Measurements from ENCODE around the gene MICAL2.
A peak's percentile ranks its signal among the peaks of the same experiment; 100 is the strongest.
"Not testable (repeated sequence)": the region's sequence is repeated elsewhere in the genome, so short reads cannot be mapped to it uniquely, and the experiment has no call there.

Gene MICAL2

DNA sequence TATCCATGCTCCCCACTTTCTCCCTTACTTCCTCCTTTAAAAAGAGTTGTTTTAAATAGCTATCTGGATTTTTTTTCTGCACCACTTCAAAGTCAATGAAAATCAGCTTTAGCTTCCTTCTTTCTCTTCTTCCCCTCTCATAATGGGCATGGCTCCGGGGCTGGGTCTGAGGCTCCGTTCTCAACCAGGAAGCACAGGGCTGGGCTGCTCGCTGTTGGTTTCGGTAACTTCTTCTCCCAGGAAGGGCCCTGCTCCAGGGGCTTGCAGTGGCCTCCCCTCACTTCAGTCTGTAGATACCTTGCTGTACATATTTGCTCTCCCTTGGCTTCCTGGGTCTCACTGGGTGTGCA is 23.8 kb downstream of the MICAL2 start:
- peak; percentile 57 for DNase-seq (ENCODE audit: low spot score)

DNA sequence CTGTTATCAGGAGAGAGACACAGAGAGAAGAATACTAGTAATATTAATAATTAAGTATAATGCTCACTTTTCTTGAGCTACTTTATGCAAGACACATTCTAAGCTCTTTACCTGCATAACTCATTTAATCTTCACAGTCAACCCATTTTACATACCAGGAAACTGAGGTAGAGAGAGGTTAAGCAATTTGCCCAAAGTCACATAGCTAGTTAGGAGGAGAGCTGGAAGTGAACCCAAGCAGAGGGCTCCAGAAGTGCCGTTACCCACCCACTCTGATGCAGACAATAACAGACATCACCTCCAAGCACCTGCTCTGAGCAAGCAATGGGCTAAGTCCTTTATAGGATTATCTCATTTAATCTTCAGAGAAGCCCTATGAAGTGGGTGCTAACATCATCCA is 24.8 kb downstream of the MICAL2 start:
- DNase-seq (ENCODE audit: low spot score) = no peak

DNA sequence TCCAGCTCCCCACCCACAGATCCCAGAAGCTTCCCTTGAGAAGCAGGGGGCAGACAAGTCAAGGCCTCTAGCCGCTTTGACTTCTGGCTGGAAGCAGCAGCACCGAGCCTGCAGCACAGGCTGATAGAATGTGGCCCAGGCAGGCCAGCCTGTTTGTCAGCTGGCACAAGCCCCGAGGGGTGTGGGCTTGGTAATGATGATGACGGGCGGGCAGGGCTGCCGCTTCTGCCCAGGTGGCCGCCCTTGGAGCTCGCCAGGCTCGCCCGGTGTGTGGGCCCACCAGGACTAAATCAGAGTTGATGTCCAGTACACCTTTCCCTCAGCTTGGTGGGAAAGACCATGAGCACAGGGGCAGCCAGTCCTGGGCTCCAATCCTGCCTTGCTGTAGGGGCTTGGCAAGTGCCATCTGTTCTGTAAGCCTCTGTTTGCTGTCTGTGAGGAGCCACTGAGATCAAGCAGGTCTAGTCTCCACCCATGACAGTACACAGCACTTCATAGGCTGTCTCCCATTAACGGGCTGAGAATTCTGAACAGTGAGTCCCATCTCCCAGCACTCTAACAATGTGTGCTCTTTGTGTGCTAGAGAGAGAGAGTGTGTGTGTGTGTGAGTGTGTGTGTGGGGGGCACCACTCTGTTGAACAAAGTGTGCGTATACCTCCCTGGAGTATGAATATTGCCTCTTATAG is 26.8 kb downstream of the MICAL2 start:
- DNase-seq (ENCODE audit: low spot score) = peak; percentile 67

DNA sequence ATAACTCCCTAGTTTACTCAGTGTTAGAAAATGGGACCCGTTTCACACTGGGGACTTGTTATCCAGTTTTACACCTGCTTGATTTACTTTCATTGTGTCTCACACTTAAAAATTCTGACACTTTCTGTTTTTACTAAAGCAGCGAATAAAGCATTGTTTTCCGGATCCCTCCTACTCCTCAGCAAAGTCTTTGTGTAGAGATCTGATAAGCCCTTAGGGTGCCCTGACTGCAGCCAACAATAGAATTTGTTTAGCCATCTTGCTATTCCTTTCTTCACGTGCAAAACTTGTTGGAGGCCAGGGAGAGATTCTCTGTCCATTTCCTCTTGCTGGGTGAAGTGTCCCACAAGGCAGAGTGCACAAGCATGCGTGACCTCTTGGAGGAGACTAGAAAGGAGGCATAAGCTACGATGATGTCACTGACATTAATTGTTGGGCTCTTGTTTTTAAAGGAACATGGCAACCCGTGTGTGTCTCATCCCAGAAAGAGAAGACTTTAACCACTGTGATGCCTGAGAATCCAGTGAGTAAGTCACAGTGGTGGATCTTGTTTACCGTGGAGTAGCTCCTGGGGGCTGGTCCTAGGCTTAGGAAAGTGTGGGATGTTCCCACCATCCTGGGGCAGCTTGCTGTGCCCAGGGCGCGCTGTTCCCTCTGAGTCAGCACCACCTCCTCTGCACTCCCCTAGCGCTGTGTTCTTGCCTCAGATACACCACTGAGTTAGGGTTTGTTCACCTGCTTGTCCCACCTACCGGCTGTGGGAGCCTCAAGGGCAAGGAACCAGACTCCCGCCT is 27.7 kb downstream of the MICAL2 start:
- DNase-seq (ENCODE audit: low spot score) = peak; percentile 58

DNA sequence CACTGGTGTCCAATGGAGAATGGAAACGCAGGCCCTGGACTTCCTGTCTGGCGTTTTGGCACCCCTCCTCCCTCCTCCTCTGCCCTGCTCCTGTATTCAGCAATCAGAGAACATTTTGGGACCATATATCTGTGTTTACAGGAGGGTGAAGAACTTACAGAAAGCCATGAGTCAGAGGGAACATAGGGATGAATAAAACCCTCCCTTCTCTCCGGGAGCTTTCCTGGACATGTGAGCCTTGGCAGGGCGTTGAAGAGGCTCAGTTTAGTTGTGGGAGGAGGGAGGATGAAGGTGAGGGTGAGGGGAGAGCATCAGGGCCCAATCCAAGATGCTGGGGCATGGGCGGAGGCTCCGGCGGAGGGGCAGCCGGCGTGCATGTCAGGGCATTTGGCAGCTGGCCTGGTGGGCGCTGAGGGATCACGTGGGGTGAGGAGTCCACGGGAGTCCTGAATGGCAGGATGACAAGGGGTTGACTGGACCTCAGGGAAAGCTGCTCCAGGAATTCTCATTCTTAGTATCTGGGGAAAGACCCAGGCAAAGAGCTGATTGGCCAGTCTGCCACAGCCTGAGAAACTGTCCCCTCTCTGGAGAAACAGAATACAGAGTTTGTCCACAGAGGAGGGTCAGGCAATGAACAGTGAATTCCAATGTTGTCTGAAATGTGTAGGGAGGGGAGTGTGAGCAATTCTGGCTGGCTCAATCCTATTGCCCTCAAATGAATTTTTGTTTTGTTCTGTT is 28.9 kb downstream of the MICAL2 start:
- DNase-seq (ENCODE audit: low spot score) = peak; percentile 57

DNA sequence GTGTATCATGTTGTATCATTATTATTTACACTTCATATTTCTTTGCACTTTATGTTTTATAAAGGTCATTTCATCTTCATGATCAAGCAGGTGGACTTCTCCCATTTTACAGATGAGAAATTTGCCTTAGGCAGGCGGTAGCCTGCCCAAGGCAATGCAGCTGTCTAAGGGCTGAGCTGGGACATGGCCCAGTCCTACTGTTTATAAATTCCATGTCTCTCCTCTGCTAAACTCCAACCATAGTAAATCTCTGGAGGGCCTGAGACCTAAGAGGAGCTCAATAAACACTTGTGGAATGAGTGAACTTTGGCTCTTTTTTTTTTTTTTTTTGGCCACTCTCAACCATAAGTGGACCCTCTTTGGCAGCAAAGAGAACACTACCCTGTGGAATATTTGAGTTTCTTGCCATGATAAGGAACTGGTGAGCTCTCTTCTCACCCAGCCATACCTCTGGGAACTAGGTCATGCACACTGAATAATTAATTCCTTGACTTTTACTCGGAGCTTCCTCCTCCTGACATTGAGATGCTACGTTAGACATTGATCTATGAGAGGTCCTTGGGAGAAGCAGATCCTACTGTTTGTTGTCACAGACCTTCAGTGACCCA is 29.9 kb downstream of the MICAL2 start:
- DNase-seq (ENCODE audit: low spot score) = no peak

DNA sequence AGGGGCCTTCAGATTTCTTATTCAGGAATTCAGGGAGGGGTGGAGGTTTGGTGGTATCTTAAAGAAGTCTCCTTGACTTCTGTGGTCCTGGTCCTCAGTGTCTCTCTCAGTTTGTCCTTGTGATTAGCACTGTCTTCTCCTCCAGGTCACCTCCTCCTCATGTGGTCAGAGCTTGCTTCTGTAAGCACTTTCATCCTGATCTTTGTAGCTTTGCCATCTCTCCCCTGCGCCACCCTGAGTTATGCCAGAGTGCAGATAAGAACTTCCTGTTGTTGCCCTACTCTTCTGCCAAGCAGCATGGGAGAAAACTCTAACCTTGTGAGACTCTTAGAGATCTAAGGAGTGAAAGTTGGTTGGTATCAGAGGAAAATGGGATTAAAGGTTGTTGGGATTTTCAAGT is 30.9 kb downstream of the MICAL2 start:
- no peak for DNase-seq (ENCODE audit: low spot score)

DNA sequence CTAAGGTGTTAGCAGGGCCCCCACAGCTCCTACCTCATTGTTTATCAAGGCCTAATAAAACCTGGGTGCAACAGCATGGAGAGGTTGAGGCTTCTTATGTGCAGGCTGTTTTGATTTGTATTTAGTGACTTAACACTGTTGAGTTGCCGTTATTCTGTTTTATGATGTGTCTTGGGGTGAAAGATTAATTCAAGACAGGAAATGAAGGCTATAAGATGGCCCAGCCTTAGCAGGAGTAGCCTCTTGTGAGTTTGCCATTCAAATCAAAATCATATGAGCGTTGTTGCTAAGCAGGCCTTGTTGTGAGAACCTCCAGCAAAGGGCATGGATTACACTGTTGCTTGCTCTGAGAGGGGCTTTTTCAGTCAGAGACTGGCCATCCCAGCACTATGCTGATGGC is 31.8 kb downstream of the MICAL2 start:
- DNase-seq (ENCODE audit: low spot score) = no peak

DNA sequence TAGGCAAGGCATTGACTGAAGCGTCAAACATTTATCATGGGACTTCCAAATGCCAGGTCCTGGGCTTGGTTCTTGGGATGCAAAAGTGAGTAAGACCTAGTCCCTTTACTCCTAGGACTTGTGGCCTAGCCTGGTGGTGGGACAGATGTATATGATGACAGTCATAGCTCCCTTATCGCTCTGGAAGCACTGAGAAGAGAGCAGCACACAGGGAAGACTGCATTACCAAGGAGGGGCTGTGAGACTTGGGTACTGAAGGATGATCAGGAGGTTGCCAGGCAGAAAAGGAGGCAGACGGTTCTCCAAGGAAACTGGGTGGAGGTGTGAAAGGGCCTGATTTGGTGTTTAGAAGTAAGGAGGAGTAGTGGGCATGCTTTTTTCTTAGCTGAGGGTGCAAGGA is 32.5 kb downstream of the MICAL2 start:
- DNase-seq (ENCODE audit: low spot score) = no peak

DNA sequence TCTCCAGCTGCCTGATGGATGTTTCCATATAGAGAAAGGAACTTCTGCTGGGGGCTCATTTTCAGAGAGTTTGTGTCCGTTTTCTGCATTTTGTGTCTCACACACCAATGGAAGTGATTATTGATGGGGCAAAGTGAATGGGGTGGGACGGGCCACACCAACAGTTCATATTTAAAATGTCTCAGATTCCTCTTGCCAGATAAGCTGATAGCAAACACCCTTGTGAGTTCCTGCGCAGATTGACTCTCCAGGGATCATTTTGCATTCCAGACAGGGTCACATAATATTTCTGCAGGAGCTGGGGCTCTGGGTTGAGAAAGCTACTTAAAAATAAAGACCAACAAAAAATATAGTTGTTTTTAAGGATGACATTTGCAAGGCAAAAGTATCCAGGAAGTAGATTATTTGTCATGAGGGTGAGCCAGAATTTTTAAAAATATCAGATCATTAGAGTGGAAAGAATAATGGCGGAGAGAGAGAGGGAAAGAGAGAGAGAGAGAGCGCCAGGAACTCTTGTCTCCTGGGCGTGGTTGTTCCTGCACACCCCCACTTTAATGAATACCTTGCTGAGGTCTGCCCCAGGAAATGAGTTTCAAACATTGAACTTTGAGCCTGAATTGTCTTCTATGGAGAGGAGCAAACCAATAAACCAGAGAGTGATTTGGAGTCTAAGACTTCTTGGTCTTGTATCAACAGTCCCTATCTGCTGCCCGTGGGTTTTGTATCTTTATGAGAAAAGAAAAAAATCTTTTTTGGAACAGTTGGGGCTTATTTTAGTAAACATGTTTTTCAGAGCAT is 33.3 kb downstream of the MICAL2 start:
- no peak for DNase-seq (ENCODE audit: low spot score)

DNA sequence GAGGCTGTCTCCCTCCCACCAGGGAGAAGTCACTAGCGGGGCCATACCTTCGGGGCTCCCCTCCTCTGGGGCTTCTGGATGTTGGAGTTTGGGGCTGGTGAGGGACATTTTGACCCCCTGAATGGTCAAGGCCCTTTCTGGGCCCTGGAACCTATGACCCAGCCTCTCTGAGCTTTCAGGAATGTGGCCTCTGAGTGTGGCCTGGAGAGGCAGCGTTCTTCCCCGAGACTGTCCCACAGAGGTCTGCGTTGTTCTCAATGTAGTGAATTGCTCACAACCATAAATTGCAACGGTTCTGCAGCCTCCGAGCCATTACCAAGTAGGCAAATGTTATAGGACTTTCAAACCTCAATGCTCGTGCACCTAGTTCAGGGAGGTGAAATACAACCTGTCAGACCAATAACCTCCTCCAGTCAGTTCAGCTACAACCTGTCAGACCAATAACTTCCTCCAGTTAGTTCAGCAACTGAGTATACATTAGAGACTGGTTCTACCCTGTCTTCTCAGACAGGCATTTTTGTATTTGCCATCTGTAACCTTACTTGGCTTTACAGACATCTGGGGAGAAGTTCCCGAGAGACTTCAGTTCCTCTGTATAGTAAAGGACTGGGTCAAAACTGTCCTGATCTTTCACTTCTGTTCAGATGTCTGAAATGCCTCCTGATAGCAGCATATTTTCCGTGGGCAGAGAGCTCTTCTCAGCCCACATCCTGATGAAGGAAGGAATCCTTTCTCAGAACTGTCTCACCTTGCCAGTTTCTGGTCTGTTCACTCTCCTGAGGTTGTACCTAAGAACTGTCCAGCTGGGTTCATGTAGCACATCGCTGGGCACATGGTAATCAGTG is 34.2 kb downstream of the MICAL2 start:
- DNase-seq (ENCODE audit: low spot score) = no peak

DNA sequence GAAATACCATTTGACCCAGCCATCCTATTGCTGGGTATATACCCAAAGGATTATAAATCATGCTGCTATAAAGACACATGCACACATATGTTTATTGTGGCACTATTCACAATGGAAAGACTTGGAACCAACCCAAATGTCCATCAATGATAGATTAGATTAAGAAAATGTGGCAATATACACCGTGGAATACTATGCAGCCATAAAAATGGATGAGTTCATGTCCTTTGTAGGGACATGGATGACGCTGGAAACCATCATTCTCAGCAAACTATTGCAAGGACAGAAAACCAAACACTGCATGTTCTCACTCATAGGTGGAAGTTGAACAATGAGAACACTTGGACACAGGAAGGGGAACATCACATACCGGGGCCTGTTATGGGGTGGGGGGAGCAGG is 36.3 kb downstream of the MICAL2 start:
- DNase-seq (ENCODE audit: low spot score) = not testable (repeated sequence)

DNA sequence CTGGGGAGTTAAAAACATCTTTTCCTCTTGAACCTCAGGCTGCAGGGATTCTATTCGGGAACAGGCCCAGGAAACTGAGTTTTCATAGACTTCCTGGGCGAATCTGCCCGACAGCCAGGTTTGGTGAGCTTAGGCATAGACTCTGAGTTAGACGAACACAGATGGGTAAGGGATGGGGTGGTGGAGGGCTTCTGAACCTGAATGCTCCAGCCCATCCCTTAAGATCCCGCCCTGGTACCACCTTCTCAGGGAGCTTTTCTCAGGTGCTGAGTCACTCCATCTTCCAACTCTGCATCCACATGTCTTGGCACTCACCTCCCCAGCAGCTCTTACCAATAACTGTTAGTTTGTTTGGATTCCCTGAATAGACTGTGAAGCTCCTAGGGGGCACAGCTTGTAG is 37.4 kb downstream of the MICAL2 start:
- DNase-seq (ENCODE audit: low spot score) = no peak

DNA sequence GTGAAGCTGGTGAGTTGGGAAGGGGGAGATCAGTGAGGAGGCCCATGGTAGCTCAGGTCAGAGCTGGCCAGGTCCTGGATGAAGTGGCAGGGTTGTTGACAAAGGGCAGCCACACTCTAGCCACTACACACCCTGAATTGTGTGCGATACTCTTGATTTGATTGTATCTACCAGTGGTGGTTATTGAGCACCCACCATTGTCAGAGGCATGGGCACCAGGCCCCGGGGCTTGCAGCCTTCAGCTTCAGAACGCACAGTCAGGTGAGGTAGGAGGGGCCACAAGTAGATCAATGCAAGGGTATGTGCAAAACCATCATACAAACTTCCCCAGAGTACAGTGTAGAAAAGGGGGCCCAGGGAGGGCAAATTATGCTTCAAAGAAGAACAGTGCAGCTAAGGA is 38.1 kb downstream of the MICAL2 start:
- DNase-seq (ENCODE audit: low spot score) = no peak

DNA sequence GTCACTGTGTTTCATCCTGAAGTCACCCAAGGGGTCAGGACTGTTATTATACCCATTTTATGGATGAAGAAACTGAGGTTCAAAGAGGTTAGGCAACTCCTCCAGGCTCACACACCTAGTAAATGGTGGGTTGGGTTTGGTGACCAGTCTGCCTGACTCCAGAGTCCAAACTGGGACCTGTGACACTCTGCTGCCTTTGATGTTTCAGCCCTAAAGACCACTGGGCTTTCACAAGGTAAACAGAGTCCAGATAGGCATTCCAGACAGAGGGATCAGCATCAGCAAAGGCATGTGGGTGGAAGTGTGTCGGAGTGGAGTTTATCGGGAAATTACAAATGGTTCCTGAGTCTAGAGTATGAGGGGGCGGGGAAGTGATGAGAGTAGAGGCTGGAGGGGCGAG is 38.5 kb downstream of the MICAL2 start:
- DNase-seq (ENCODE audit: low spot score) = no peak

DNA sequence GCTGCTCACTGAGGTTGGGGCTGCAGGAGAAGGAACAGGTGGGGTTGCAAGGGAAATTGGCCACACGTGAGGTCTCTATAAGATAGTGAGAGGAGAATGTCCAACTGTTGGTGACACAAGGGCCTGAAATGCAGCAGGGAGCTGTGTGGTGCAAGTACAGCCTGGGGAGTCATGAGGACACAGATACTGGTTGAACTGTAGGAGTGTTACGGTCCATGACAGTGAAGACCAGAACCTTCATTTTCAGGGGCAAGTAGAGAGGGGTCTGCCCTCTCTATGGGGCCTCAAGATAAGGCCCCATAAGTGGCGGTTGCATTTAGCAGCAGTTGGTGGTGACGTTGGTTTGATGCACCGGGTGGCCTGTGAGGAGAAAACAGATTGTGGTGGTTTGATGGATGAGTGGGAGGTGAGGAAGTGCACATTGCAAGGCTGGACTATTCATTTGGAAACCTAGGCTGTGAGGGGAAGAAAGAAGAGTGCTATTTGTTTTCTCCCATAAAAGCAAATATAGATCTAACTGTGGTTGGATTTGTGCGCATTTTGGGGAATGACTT is 39.4 kb downstream of the MICAL2 start:
- DNase-seq (ENCODE audit: low spot score) = peak; percentile 49

DNA sequence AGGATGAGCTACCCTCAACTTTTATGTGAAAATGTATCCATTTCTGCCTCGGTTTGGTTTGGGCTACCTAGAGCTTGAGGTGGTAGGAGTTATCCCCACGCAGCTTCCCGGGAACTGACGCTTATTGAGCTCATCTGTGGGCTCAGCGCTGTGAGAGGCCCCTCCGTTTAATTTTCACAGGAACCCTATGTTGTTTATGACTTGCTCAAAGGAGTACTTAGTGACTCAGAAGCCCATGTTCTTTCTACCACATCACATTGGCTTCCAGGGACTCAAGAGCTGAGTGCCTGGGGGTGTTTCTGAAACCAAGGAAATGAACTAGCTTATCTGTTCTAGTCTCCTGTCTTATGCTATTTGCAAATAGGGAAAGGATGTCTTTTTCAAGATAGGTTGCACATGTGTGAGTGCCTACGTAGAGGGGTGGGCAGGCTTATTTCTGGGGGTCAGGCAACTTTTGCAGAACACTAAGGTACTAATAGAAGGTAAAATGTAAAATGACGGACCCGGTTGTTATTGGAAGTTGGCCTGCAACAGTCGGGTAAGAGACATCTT is 40.5 kb downstream of the MICAL2 start:
- DNase-seq (ENCODE audit: low spot score) = peak; percentile 63

DNA sequence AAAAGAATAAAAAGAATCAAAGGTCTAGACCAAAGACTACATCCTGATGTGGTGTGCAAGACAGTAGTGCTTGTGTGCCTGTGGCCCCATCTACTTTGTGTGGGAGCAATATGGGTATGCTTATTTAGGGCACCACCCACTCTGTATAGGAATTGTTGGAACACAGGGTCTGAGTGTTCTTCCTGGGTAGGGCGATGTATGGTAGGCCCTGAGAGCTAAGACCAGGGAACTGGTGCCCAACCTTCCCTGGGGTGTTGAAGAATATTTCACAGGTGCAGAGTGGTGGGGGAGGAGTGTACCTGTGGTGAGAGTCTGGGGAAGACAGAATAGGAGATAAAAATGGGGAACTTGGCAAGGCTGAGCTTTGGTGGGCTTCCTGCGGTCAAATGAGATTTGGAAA is 41.9 kb downstream of the MICAL2 start:
- DNase-seq (ENCODE audit: low spot score) = no peak

DNA sequence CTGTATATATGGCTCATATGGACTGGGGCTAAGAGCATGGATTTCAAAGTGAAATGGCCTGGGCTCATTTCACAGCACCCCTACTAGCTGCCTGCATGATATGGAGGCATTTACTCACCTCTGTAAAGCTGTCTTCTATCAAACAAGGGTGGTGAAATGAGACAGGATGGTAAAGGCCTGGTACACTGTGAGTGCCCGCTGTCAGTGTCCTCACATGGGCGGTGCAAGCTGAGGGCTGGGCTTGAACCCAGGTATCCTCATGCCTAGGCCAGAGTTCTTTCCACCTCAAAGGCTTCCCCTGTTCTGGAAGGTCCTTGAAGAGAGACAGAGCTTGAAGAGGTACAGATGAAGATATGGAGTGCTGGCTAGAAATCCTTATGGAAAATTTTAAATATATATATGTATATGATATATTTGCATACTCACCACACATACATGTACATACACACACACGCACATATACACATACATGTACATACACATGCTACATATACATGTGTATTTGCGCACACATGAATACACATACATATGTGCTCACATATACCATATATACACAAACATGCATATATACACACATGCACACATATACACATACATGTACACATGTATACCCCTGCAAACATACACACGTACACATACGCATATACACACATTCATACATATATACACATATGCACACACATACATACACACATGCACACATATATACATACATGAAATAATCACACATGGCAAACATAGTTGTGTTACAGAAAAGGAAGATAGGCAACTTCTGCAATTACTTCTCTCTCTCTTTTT is 44.7 kb downstream of the MICAL2 start:
- DNase-seq (ENCODE audit: low spot score) = no peak
